Measurements from ENCODE around the gene EMP1.

DNA sequence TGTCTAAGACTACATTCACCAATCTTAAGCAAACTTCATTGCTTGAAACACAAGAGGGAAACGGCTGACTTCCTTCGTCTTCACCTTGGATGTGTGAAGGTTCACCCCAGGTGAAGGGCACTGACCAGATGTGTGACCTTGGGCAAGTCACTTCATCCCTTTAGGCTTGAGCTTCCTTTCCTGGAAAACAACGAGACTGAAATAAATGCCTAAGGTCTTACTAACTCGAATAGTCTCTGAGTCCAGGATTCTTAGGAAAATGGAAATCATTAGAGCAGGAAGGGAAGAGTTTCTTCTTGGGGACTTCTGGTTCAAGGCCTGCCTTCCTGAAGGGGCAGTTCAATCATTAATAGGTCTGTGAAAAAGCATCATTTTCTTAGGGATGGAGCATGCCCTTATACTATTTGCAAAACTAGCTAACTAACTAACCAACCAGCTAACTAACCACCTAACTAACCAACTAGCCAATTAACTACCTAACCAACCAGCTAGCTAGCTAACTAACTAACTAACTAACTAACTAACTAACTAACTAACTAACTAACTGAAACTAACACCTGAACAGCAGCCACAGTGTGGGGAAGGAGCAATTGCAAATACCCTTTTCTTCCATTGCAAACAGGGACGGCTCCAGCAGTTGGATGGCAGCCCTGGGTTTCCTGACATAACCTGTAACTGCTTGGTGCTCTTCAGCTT, 31.5 kb upstream of the EMP1 start:
- TF ChIP-seq, protein P1, sequence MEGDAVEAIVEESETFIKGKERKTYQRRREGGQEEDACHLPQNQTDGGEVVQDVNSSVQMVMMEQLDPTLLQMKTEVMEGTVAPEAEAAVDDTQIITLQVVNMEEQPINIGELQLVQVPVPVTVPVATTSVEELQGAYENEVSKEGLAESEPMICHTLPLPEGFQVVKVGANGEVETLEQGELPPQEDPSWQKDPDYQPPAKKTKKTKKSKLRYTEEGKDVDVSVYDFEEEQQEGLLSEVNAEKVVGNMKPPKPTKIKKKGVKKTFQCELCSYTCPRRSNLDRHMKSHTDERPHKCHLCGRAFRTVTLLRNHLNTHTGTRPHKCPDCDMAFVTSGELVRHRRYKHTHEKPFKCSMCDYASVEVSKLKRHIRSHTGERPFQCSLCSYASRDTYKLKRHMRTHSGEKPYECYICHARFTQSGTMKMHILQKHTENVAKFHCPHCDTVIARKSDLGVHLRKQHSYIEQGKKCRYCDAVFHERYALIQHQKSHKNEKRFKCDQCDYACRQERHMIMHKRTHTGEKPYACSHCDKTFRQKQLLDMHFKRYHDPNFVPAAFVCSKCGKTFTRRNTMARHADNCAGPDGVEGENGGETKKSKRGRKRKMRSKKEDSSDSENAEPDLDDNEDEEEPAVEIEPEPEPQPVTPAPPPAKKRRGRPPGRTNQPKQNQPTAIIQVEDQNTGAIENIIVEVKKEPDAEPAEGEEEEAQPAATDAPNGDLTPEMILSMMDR (IDR thresholded peaks at IDR 0.05) = no peak
- no peak for TF ChIP-seq POLR2A (IDR thresholded peaks at IDR 0.05)
